IMR-90 (cell line): ENCODE measurements around the gene CCDC27. TPM values are rescaled to one million over a fixed set of nuclear protein-coding genes. Genes with fewer than 3 reads are reported as not detected.

ENCODE experiments used
- ATAC-seq: fragments of 200-7000 bp; cut with Tn5 transposase; 2 replicates; pipeline ENCODE4 v1.9.1; 2020; ENCODE audit warnings: low read depth, mild to moderate bottlenecking, moderate library complexity
- BruUV-seq: library from RNA; stranded (reverse); fragments of 400-500 nt; replicated peaks from 2 replicates; lab custom pipeline; 2021; lab: Mats Ljungman, UMichigan
- CTCF ChIA-PET: fragments of 300-600 bp; formaldehyde crosslinking; extraction: SDS; loops from one replicate; lab custom pipeline; 2021; ENCODE audit warnings: antibody characterized with exemption; lab: Yijun Ruan, JAX
- POLR2A ChIA-PET: fragments of 300-600 bp; sonication (Branson Sonifier 250); formaldehyde crosslinking; loops from one replicate; lab custom pipeline; 2022; ENCODE audit warnings: antibody characterized with exemption; ENCODE audit not compliant: unreplicated experiment; lab: Charles Lee
- DNase-seq: peaks from one replicate; pipeline ENCODE4 v3.0.0; 2013
- H2AFZ ChIP-seq: replicated peaks from 2 replicates; pipeline ENCODE3; 2013; ENCODE audit warnings: low read length, mild to moderate bottlenecking; ENCODE audit not compliant: poor library complexity
- H2AK5ac ChIP-seq: 2 replicates; pipeline ENCODE4 v1.6.1; 2013; ENCODE audit warnings: low read depth, low read length, inconsistent platforms
- H2AK9ac ChIP-seq: replicated peaks from 2 replicates; pipeline ENCODE3; 2013; ENCODE audit warnings: mild to moderate bottlenecking, low read depth, low read length, moderate library complexity; ENCODE audit not compliant: poor library complexity
- H2BK120ac ChIP-seq: 2 replicates; pipeline ENCODE4 v1.6.1; 2013; ENCODE audit warnings: low read depth, low read length, inconsistent platforms
- H2BK15ac ChIP-seq: 3 replicates; pipeline ENCODE4 v1.6.1; 2013; ENCODE audit warnings: low read depth, low read length, inconsistent platforms
- H2BK20ac ChIP-seq: 2 replicates; pipeline ENCODE4 v1.6.1; 2013; ENCODE audit warnings: low read depth, mild to moderate bottlenecking, inconsistent platforms, low read length, moderate library complexity
- H2BK5ac ChIP-seq: 2 replicates; pipeline ENCODE4 v1.6.1; 2013; ENCODE audit warnings: mild to moderate bottlenecking, low read depth, low read length, inconsistent platforms; ENCODE audit not compliant: poor library complexity, severe bottlenecking
- H3K14ac ChIP-seq: replicated peaks from 2 replicates; pipeline ENCODE4 v1.6.1; 2013; ENCODE audit warnings: low read depth, low read length, inconsistent platforms
- H3K18ac ChIP-seq: 2 replicates; pipeline ENCODE4 v1.6.1; 2013; ENCODE audit warnings: low read depth, low read length, control low read depth
- H3K23ac ChIP-seq: 2 replicates; pipeline ENCODE4 v1.6.1; 2013; ENCODE audit warnings: low read depth, low read length, inconsistent platforms
- H3K27ac ChIP-seq: 2 replicates; pipeline ENCODE4 v1.5.1; 2013; ENCODE audit warnings: mild to moderate bottlenecking, control low read depth, low read length; ENCODE audit not compliant: insufficient read depth
- H3K27me3 ChIP-seq: 2 replicates; pipeline ENCODE4 v1.6.1; 2013; ENCODE audit warnings: low read length; ENCODE audit not compliant: control insufficient read depth, insufficient read depth
- H3K36me3 ChIP-seq: 2 replicates; pipeline ENCODE4 v1.6.1; 2013; ENCODE audit warnings: low read length, mixed read lengths; ENCODE audit not compliant: control insufficient read depth, insufficient read depth
- H3K4ac ChIP-seq: 2 replicates; pipeline ENCODE4 v1.6.1; 2013; ENCODE audit warnings: low read depth, low read length, inconsistent platforms
- H3K4me1 ChIP-seq: 2 replicates; pipeline ENCODE4 v1.6.1; 2013; ENCODE audit warnings: low read length, mixed read lengths; ENCODE audit not compliant: control insufficient read depth, insufficient read depth
- H3K4me2 ChIP-seq: 2 replicates; pipeline ENCODE4 v1.6.1; 2013; ENCODE audit warnings: low read depth, mild to moderate bottlenecking, control low read depth, low read length, moderate library complexity
- H3K4me3 ChIP-seq: 2 replicates; pipeline ENCODE4 v1.5.1; 2013; ENCODE audit warnings: low read depth, mild to moderate bottlenecking, control low read depth, low read length, moderate library complexity; ENCODE audit not compliant: insufficient read depth
- H3K56ac ChIP-seq: 2 replicates; pipeline ENCODE4 v1.6.1; 2013; ENCODE audit warnings: low read length, inconsistent platforms; ENCODE audit not compliant: insufficient read depth; ENCODE audit errors: extremely low read depth
- H3K79me1 ChIP-seq, 2 experiments: 2 replicates each; pipeline ENCODE4 v1.6.1; 2013; ENCODE audit warnings: low read length in 2 of 2, inconsistent platforms in 1 of 2, low read depth in 1 of 2
- H3K9ac ChIP-seq: 2 replicates; pipeline ENCODE4 v1.6.1; 2013; ENCODE audit warnings: low read depth, low read length, control low read depth
- H3K9me1 ChIP-seq: 2 replicates; pipeline ENCODE4 v1.6.1; 2013; ENCODE audit warnings: low read length, inconsistent platforms; ENCODE audit not compliant: insufficient read depth
- H3K9me3 ChIP-seq: 2 replicates; pipeline ENCODE4 v1.6.1; 2013; ENCODE audit warnings: low read length; ENCODE audit not compliant: control insufficient read depth, insufficient read depth
- H4K20me1 ChIP-seq: 2 replicates; pipeline ENCODE4 v1.6.1; 2013; ENCODE audit warnings: low read length, inconsistent platforms; ENCODE audit not compliant: insufficient read depth
- H4K5ac ChIP-seq: 2 replicates; pipeline ENCODE4 v1.6.1; 2013; ENCODE audit warnings: mild to moderate bottlenecking, low read depth, low read length, control low read depth
- H4K8ac ChIP-seq, 2 experiments: 2 replicates each; pipeline ENCODE4 v1.6.1; 2013; ENCODE audit warnings: low read depth in 2 of 2, low read length in 2 of 2, control low read depth in 1 of 2, inconsistent platforms in 1 of 2
- H4K91ac ChIP-seq: 2 replicates; pipeline ENCODE4 v1.6.1; 2013; ENCODE audit warnings: low read depth, low read length, inconsistent platforms; ENCODE audit not compliant: insufficient read depth
- BHLHE40 ChIP-seq: fragments of 150-350 bp; IDR thresholded peaks from 2 replicates; pipeline ENCODE4 v1.6.1; 2016; ENCODE audit warnings: mild to moderate bottlenecking, low read depth, low read length
- CEBPB ChIP-seq: IDR thresholded peaks from 2 replicates; pipeline ENCODE4 v1.6.1; 2012; ENCODE audit warnings: low read depth, low read length, improper control_type of control experiment
- CHD1 ChIP-seq: IDR thresholded peaks from 2 replicates; pipeline ENCODE4 v1.6.1; 2012; ENCODE audit warnings: low read depth, low read length, improper control_type of control experiment
- CTCF ChIP-seq: conservative IDR thresholded peaks from 2 replicates; pipeline ENCODE4 v1.5.1; 2012; ENCODE audit warnings: mild to moderate bottlenecking, low read depth, low read length, improper control_type of control experiment
- ELK1 ChIP-seq: fragments of 150-350 bp; IDR thresholded peaks from 2 replicates; pipeline ENCODE4 v1.6.1; 2016; ENCODE audit warnings: low read depth, mild to moderate bottlenecking, low read length, moderate library complexity, borderline replicate concordance
- FOS ChIP-seq: fragments of 150-350 bp; IDR thresholded peaks from 2 replicates; pipeline ENCODE4 v1.6.1; 2016; ENCODE audit warnings: low read depth, low read length
- MAFK ChIP-seq: IDR thresholded peaks from 2 replicates; pipeline ENCODE4 v1.6.1; 2012; ENCODE audit warnings: low read depth, low read length, improper control_type of control experiment
- MAZ ChIP-seq: IDR thresholded peaks from 2 replicates; pipeline ENCODE4 v1.6.1; 2012; ENCODE audit warnings: low read depth, mild to moderate bottlenecking, low read length, improper control_type of control experiment, moderate library complexity, borderline replicate concordance
- MXI1 ChIP-seq: IDR thresholded peaks from 2 replicates; pipeline ENCODE4 v1.6.1; 2012; ENCODE audit warnings: low read depth, mild to moderate bottlenecking, low read length, moderate library complexity, borderline replicate concordance
- NFE2L2 ChIP-seq: fragments of 150-350 bp; IDR thresholded peaks from 2 replicates; pipeline ENCODE4 v1.6.1; 2016; ENCODE audit warnings: low read depth, mild to moderate bottlenecking, low read length
- POLR2A ChIP-seq: IDR thresholded peaks from 2 replicates; pipeline ENCODE4 v1.6.1; 2012; ENCODE audit warnings: mild to moderate bottlenecking, low read depth, low read length
- RAD21 ChIP-seq: IDR thresholded peaks from 2 replicates; pipeline ENCODE4 v1.6.1; 2012; ENCODE audit warnings: low read length, improper control_type of control experiment
- RCOR1 ChIP-seq: IDR thresholded peaks from 2 replicates; pipeline ENCODE4 v1.6.1; 2012; ENCODE audit warnings: mild to moderate bottlenecking, low read length, improper control_type of control experiment; ENCODE audit not compliant: insufficient replicate concordance
- RFX5 ChIP-seq: IDR thresholded peaks from 2 replicates; pipeline ENCODE4 v1.8.0; 2012; ENCODE audit warnings: low read depth, mild to moderate bottlenecking, low read length, moderate library complexity
- SMC3 ChIP-seq: fragments of 150-350 bp; IDR thresholded peaks from 2 replicates; pipeline ENCODE4 v1.6.1; 2016; ENCODE audit warnings: low read depth, mild to moderate bottlenecking, antibody characterized with exemption, low read length, moderate library complexity
- USF2 ChIP-seq: fragments of 150-350 bp; IDR thresholded peaks from 2 replicates; pipeline ENCODE4 v1.6.1; 2017; ENCODE audit warnings: mild to moderate bottlenecking, antibody characterized with exemption, low read length, low read depth
- WGBS, 2 experiments: methylation state at CpG; one replicate each; pipeline versions ENCODE4 v1.1.5 to v1.1.7; 2013; ENCODE audit warnings: missing lambda C conversion rate in 2 of 2; ENCODE audit not compliant: insufficient read length in 1 of 2; ENCODE audit errors: extremely low coverage in 2 of 2; 5-methylcytosine and 5-hydroxymethylcytosine counted together
- dilution Hi-C: fragments of 300-500 bp; cut with HindIII; formaldehyde crosslinking; loops from one replicate; pipeline ENCODE4 v1.14.3; 2018; ENCODE audit warnings: low sequenced_read_pairs; ENCODE audit not compliant: unreplicated experiment
- in situ Hi-C: fragments of 300-500 bp; cut with MboI; formaldehyde crosslinking; loops from 3 replicates; pipeline ENCODE4 v1.14.3; 2019; ENCODE audit warnings: low sequenced_read_pairs, inconsistent platforms, mixed read lengths
- intact Hi-C: fragments of 100-400 bp; cut with micrococcal nuclease; formaldehyde crosslinking; loops from 2 replicates; pipeline ENCODE4 v1.10.0; 2022
- polyA plus RNA-seq, 3 experiments: library from polyadenylated mRNA; depleted of rRNA; stranded (reverse); fragments of >200 nt; gene quantifications; 2 replicates each; pipeline ENCODE4 v1.2.3, GENCODE V29; 2012; ENCODE audit warnings: low replicate concordance in 1 of 3
- total RNA-seq: library from RNA; depleted of rRNA; stranded (reverse); fragments of >200 nt; gene quantifications from 2 replicates; pipeline ENCODE4 v1.2.3, GENCODE V29; 2012

Gene CCDC27
- total and polyA plus RNA-seq, 2 of the 4 experiments (the other 2 are of a cell fraction): not detected

GRCh38 chr1:3747903-3748302 lies 4.3 kb upstream of the CCDC27 start:
- H3K9me1 ChIP-seq: peaks cover 10% of the 10 kb centered on the region; the same call in 1 of the 2 replicates
- H3K9me3 ChIP-seq: no peaks in the 10 kb centered on the region
- BruUV-seq: no TSS peak
- peaks cover 17% of the 10 kb centered on the region for H3K27me3 ChIP-seq
- no peak overlapping the region for H2BK5ac ChIP-seq
- no peak overlapping the region for H3K56ac ChIP-seq
- H2BK120ac ChIP-seq: no peak overlapping the region
- TF ChIP-seq MXI1 (no peak), POLR2A (no peak), RAD21 (no peak), CTCF (no peak), MAZ (no peak), ELK1 (no peak), CEBPB (no peak), MAFK (no peak), FOS (no peak), RCOR1 (no peak), RFX5 (no peak), NFE2L2 (no peak), BHLHE40 (no peak), CHD1 (no peak), SMC3 (no peak), USF2 (no peak)
- H3K27ac ChIP-seq: no peak overlapping the region
- no peak overlapping the region for H3K4me3 ChIP-seq
- dilution Hi-C loops (no loop called here), intact Hi-C loops (loop anchor here (2.0 kb wide), 1 partner anchor 25 kb away; the partner anchor contains the start of gene SMIM1), in situ Hi-C loops (no loop called here)
- peak overlapping the region; percentile 77; the same call in 1 of the 2 replicates for H4K5ac ChIP-seq
- H3K4ac ChIP-seq: no peak overlapping the region
- H4K20me1 ChIP-seq: no peaks in the 10 kb centered on the region; the same call in 1 of the 2 replicates
- H3K23ac ChIP-seq: no peak overlapping the region
- DNase-seq (no peak), ATAC-seq (no peak)
- H3K79me1 ChIP-seq: peaks cover 15 to 27% of the 10 kb centered on the region in 2 experiments
- no peak overlapping the region for H4K91ac ChIP-seq
- CTCF ChIA-PET: no interaction called here
- POLR2A ChIA-PET: no interaction called here
- H3K4me2 ChIP-seq: peak overlapping the region; percentile 90; the same call in 1 of the 2 replicates
- H2AK9ac ChIP-seq: peak overlapping the region; percentile 81
- no peak overlapping the region for H2BK20ac ChIP-seq
- H2BK15ac ChIP-seq: no peak overlapping the region
- H4K8ac ChIP-seq: peak overlapping the region; percentile 72 to 84; a peak in 3 of 4 replicates
- no peak overlapping the region for H3K9ac ChIP-seq
- H3K36me3 ChIP-seq: peaks cover 8% of the 10 kb centered on the region
- peaks cover 8% of the 10 kb centered on the region; the same call in 1 of the 2 replicates for H3K4me1 ChIP-seq
- H3K18ac ChIP-seq: no peak overlapping the region
- H3K14ac ChIP-seq: no peak overlapping the region
- no peak overlapping the region for H2AK5ac ChIP-seq
- H2AFZ ChIP-seq: peak overlapping the region; percentile 83
- WGBS, 2 experiments: 100% methylated on average over 1 of the region's 13 CpGs; no CpG with 5 or more reads in 1 of the 2 experiments
